Epithelial cell of proximal tubule (primary cell): ENCODE data around the gene NDUFB2. TPM values are rescaled to one million over a fixed set of nuclear protein-coding genes. Genes with fewer than 3 reads are reported as not detected.
A peak's percentile ranks its signal among the peaks of the same experiment; 100 is the strongest.
"Not testable (repeated sequence)": the region's sequence is repeated elsewhere in the genome, so short reads cannot be mapped to it uniquely, and the experiment has no call there.

ENCODE experiments used
- DNase-seq: peaks from one replicate; pipeline ENCODE4 v3.0.0-alpha.2; 2011; ENCODE audit warnings: low read depth
- H3K4me3 ChIP-seq: 2 replicates; pipeline ENCODE4 v1.5.1; 2011; ENCODE audit warnings: low read depth, mild to moderate bottlenecking, low read length
- CTCF ChIP-seq: conservative IDR thresholded peaks from 2 replicates; pipeline ENCODE4 v1.5.1; 2012; ENCODE audit warnings: low read depth, mild to moderate bottlenecking, low read length
- total RNA-seq: library from RNA; depleted of rRNA; stranded (reverse); fragments of >200 nt; gene quantifications from 2 replicates; pipeline ENCODE4 v1.2.3, GENCODE V29; 2015

NDUFB2 gene
- total RNA-seq, 1 donor from 2014 or later, result 531 TPM

DNA sequence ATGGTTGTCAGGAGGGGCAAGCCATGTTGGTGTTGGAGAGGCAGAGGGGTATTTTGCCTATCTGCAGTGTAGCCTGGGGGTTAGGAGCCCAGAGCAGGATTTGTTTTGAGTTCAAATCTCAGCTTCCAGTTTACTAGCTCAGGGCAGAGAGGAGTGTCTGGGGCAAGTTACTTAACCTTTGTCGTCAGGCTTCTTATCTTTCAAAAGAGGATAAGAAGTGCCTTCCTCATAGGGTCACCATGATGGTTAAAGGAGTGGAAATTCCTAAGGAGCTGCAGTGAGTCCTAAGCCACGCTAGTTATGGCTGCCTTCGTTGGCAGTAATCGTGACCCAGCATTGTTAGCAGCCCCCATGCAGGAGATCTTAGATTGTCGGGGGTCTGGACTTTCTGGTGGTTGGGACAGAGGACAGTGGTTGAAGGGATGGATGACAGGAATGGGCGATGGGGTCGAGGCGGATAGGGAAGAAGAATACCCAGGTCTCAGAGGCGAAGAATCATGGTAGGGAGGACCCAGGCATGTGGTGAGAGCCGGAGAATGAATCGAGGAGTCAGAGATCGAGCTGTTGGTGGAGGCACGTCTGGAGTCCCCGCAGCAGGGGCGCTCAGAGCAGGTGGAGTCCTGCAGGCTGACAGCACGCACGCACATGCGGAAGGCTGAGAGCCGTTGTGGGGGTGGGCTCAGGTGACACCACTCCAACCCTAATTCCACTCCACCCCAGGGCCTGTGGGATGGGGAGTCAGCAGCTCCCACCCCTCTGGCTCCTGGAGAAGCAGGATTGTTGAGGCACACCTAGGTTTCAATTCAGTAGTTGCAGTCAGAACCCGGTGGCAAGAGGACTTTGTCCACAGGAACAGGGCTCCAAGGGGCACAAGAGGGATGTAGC is 12.2 kb upstream of the NDUFB2 start:
- no peak for DNase-seq
- TF ChIP-seq CTCF, result no peak
- no peak overlapping the region for H3K4me3 ChIP-seq

- no peak overlapping the region for H3K4me3 ChIP-seq
- no peak for TF ChIP-seq CTCF
- DNase-seq, result no peak
Measured at GRCh38 chr7:140685407-140686087, 11.0 kb upstream of the NDUFB2 start.

DNA sequence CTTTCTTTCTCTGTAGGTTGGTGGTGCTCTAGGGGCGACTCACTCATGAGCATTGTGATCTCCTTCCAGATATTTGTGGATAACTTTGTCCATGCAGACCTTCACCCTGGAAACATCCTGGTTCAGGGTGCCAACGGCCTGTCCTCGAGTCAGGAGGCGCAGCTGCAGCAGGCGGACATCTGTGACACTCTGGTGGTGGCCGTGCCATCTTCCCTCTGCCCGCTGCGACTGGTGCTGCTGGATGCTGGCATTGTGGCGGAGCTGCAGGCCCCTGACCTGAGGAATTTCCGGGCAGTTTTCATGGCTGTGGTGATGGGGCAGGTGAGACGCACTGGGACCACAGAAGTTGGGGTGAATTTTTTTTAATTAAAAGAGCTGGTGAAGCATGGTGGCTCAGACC is 9.6 kb upstream of the NDUFB2 start:
- no peak for DNase-seq
- TF ChIP-seq CTCF, result no peak
- H3K4me3 ChIP-seq, result no peak overlapping the region

GRCh38 chr7:140688341-140688740 is 8.2 kb upstream of the NDUFB2 start:
- no peak for DNase-seq
- H3K4me3 ChIP-seq, result no peak overlapping the region
- no peak for TF ChIP-seq CTCF

- no peak for DNase-seq
- no peak overlapping the region for H3K4me3 ChIP-seq
- TF ChIP-seq CTCF, result no peak
Measured at GRCh38 chr7:140689199-140690152, 7.0 kb upstream of the NDUFB2 start.

DNA sequence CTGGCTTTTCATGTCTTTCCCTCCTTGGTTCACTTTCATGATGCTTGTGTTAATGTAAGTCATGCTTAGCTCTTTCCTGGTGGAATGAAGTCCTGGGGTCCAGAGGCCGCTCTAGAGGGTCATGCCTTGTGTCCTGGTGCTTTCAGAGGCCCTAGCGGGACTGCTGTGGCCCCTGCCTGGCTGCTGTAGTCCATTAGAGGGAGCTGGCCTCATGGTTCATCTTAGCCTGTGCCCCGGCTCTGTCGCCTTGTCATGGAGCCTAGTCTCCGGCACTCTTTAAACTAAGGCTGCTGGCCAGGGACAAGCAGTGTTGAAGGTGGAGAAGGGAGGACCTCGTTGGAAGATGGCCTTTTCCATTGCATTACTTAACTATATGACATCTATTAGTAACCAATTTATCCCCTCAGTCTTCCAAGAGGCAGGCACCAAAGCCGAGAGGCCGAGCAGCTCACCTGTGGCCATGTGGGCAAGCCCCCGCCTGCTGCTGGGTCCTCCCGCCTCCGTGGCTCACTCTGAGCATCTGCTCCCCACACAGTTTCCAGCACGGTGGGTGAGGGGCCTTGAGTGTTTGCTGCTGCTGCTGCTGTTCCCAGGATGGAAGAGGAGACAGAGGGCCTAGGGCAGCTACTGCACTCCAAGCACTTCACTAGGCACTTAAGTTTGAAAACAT is 5.0 kb upstream of the NDUFB2 start:
- DNase-seq, result no peak
- H3K4me3 ChIP-seq, result no peak overlapping the region
- peak; percentile 20 for TF ChIP-seq CTCF

DNA sequence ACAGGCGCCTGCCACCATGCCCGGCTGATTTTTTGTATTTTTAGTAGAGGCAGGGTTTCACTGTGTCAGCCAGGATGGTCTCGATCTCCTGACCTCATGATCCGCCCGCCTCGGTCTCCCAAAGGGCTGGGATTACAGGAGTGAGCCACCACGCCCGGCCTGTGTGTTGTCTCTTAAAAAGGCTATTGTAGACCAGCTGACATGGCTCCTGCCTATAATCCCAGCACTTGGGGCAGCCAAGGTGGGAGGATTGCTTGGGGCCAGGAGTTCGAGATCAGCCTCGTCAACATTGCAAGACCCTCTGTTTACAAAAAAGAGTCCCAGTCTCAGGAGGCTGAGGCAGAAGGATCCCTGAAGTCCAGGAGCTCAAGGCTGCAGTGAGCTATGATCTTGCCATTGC is 2.7 kb upstream of the NDUFB2 start:
- not testable (repeated sequence) for DNase-seq, H3K4me3 ChIP-seq
